ENCODE measurements around the gene YAF2. TPM values are rescaled to one million over a fixed set of nuclear protein-coding genes. Genes with fewer than 3 reads are reported as not detected.

YAF2 gene, protein sequence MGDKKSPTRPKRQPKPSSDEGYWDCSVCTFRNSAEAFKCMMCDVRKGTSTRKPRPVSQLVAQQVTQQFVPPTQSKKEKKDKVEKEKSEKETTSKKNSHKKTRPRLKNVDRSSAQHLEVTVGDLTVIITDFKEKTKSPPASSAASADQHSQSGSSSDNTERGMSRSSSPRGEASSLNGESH
- total RNA-seq: 42.4 TPM

DNA sequence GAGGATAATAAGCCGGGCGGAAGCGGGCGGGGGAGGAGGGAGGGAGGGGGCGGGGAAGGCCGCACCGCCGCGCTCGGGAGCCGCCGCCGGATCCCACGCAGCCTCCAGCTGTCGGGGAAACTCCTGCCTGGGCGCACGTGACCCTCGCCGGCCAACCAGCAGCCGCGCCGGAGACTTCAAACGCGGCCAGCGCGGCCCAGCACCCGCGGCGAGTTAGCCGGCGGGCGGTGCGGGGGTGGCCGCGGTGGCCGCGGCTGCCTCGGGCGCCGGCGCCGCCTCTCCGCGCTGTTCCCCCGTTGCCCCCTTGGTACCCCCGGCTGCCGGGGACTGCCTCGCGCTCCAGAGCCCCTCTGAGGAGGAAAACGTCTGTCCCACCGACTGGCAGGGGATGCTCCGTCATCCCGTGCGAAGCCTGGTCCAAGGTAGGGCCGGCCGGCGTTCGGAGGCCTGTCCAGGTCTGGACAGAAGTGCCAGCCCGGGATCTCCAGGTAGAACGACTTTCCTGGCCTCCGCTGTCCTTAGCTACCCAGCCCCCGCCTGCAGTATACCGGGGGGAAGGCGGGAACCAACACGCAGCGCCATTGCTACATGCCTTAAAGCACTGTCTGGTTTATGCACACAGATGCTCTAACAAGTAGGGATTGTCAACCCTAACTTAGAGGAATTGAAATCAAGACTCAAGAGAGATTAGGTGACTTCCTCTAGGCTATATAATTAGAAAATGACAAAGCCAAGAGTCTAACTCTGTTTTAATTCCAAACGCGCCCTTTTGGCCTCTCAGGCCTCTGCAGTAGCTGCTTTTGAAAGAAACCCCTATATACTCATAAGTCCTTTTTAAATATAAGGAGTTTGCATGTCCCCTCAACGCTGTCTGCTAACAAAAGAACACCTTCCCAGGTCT is at the start of gene YAF2:
YAF2 (minus strand) TSS at position 9 of the 901 bp plus-strand sequence. CDS start 68 bp downstream, outside the sequence.
- DNase-seq (ENCODE audit: low spot score): peak; percentile 92
- intact Hi-C loops (cut with DNase I): no loop called here
- ATAC-seq: peak; percentile 96

DNA sequence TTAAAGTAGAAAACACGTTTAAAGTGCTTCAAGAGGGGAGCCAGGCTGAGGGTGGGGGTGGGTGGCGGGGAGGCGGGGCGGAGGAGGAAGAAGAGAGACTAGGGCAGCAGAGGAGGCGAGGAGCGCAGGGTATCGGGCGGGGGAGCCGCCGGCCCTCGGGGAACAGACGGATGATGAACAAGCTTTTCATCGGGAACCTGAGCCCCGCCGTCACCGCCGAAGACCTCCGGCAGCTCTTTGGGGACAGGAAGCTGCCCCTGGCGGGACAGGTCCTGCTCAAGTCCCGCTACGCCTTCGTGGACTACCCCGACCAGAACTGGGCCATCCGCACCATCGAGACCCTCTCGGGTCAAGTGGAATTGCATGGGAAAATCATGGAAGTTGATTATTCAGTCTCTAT is 48.7 kb upstream of the YAF2 start:
- intact Hi-C loops (cut with DNase I): no loop called here
- DNase-seq (ENCODE audit: low spot score) (no peak), ATAC-seq (no peak)

DNA sequence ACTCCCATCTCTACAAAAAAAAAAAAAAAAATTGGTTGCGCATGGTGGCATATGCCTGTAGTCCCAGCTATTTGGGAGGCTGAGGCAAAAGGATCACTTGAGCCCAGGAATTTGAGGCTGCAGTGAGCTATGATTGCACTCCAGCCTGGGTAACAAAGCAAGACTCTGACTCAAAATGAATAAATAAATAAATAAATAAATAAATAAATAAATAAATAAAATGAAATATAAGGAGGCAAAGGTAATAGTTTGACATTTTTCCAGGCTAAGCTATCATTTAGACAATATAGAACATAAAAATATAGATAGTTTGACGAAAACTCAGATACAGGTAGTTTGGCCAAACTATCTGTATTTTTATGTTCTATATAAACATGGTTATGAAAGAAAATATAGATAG is 47.4 kb upstream of the YAF2 start:
- DNase-seq (ENCODE audit: low spot score): no peak
- ATAC-seq: no peak
- intact Hi-C loops (cut with DNase I): no loop called here

DNA sequence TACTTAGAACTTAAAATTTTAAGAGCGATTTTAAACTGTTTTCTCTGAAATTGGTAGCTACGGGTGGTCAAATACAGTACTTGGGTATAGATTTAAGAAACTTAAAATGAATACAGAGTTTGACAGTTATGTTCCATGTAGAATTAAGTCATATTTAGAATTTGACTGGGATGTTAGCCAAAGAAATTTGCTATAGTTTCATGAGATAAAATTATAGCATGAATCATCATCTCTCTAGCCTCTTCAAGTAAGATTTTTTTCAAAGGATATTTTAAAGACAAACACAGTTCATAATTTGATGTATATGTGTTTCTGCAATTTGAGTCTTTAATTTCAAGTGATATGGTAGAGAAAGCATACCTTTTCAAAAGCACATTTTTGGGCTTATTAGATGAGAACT is 46.8 kb upstream of the YAF2 start:
- no peak for DNase-seq (ENCODE audit: low spot score)
- intact Hi-C loops (cut with DNase I): no loop called here
- no peak for ATAC-seq

DNA sequence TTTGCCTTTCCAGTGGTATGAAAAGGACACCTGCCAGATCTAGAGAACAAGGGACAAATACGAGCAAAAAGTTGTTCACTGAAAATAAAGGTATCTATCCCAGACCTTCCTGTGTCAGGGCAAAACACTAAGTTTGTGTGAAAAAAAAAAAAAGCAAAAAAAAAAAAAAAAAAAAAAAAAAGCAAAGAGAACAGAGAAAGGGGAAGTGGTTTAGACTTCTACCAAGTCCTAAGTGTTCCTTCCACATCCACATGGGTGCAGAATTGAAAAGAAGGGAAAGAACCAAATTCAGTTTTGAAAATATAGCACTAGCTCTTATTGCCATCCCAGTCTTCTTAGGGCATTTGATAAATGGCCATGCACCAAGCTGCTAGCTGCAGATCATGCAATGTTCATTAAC is 46.1 kb upstream of the YAF2 start:
- intact Hi-C loops (cut with DNase I): no loop called here
- ATAC-seq: no peak
- DNase-seq (ENCODE audit: low spot score): no peak

DNA sequence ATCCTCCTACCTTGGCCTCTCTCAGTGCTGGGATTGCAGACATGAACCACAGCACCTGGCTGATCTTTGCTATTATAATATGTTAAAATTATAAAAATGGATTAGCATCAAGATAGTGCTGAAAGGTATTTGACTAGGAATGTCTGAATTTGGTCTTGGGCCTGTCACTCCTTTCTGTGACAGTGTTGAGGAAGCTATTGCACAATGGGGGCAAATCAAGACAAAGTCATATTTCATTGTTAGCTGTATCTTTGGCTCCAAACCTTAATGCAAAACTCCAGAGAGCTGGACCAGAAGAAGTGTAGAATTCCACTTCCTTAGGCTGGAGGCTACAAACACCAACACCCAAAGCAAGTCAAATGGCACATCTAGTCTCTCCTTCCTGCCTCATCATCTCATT is 45.7 kb upstream of the YAF2 start:
- DNase-seq (ENCODE audit: low spot score) (no peak), ATAC-seq (no peak)
- intact Hi-C loops (cut with DNase I): no loop called here

DNA sequence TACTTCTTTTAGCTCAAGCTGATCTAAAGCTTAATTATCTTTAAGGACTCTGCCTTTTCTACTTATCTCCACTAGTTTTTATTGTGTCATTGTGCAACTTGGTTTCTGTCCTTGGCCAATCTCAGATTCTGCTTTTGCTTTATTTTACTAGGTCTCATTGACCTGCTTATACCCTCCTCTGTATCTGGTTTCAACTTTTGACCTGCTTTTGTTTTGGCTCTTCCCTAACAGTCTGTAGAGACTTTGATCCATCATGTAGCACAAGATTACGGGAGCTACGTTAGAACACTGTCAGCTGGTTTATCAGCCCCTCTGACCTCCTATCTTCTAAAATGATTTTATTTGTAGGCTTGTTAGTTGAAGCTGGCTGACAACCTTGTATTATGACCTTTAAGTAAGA is 44.2 kb upstream of the YAF2 start:
- no peak for DNase-seq (ENCODE audit: low spot score)
- no peak for ATAC-seq
- intact Hi-C loops (cut with DNase I): no loop called here

DNA sequence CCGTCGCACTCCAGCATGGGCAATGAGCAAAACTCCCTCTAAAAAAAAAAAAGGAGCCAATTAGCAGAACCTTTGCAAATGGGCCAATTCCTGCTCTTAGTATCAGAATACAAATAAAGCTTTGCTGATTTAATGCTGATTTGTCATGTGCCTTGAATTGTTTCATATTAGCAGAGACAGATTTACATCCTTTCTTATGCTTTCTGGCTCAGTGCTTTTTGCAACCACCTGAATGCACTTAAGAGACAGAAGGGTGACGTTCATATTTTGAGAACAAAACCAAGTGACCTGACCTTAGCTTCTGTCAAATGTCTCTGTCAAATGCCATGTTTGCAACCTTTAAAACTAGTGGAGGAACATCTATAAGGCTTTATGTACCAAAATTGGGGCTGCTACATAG is 43.8 kb upstream of the YAF2 start:
- DNase-seq (ENCODE audit: low spot score) (no peak), ATAC-seq (no peak)
- intact Hi-C loops (cut with DNase I): no loop called here

DNA sequence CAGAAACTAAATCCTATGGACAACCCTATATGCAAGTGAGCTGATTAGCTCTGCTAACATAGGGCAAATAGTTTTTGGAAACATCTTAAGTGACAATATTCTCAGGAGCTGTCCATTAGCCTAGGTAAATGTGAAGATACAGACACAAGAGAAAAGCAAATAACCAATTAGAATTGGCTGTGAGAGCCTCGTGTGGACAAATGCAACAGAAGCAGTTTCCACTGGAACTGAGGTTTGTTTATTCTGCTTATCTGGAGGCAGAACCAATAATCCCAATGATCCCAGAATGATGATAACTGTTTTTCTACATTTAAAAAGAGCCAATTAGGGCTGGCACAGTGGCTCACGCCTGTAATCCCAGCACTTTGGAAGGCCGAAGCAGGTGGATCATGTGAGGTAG is 43.2 kb upstream of the YAF2 start:
- no peak for DNase-seq (ENCODE audit: low spot score)
- intact Hi-C loops (cut with DNase I): no loop called here
- no peak for ATAC-seq

DNA sequence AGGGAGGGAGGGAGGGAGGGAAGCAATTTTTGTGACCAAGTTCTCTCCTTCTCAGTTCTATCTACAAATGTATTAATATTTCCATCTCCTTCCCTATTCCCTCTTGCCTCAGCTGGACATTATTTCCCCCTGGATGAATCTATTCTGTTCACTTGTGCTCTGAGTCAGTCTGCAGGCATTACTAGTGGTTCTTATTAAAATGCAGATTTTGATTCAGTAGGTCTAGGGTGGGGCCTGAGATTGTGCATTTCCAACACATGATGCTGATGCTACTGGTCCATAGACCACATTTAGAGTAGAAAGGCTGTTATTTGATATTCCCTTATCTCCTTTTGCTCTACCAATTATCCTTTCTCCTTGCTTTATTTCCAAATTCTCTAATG is 40.1 kb upstream of the YAF2 start:
- intact Hi-C loops (cut with DNase I): no loop called here
- no peak for DNase-seq (ENCODE audit: low spot score)
- no peak for ATAC-seq

DNA sequence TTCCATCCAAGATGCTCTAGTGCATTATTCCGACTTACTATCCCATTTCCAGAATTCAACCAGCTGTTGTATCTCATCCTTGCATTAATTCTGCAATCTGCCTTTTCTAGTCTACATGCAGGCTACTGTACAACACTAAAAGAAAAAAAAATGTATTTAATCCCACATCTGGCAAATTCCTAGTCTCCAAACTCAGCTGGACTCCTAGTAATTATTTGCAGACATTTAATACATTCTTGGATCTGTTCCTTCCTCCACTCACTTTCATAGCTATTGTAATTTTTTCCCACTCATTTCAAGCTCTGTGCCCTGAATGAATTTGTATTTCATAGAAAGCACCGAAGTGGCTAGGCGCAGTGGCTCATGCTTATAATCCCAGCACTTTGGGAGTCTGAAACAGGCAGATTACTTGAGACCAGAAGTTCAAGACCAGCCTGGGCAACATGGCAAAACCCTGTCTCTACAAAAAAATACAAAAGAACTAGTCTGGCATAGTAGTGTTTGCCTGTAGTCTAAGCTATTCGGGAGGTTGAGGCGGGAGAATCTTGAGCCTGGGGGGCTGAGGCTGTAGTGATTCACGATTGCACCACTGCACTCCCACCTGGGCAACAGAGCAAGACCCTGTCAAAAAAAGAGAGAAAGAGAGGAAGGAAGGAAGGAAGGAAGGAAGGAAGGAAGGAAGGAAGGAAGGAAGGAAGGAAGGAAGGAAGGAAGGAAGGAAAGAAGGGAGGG is 39.5 kb upstream of the YAF2 start:
- DNase-seq (ENCODE audit: low spot score) (no peak), ATAC-seq (no peak)
- intact Hi-C loops (cut with DNase I): no loop called here

DNA sequence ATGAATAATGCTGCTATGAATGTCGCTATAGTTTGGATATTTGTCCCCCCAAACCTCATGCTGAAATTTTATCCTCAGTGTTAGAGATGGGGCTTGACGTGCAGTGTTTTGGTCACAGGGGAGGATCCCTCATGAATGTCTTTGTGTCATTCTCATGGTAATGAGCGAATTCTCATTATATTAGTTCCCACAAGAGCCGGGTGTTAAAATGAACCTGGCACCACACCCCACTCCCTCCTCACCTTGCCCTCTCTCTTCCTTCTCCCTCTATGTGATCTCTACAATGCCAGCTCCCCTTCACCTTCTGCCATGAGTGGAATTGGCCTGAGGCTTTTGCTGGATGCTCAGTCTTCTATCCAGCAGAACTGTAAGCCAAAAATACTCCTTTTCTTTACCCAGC is 37.5 kb upstream of the YAF2 start:
- DNase-seq (ENCODE audit: low spot score) (no peak), ATAC-seq (no peak)
- intact Hi-C loops (cut with DNase I): no loop called here

DNA sequence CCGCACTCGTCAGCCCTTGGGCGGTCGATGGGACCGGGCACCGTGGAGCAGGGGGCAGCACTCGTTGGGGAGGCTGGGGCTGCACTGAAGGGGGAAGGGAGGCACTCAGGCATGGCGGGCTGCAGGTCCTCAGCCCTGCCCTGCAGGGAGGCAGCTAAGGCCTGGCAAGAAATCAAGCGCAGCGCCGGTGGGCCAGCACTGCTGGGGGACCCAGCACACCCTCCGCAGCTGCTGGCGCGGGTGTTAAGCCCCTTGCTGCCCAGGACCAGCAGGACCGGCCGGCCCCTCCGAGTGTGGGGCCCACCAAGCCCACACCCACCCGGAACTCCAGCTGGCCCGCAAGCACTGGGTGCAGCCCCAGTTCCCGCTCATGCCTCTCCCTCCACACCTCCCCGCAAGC is 35.7 kb upstream of the YAF2 start:
- intact Hi-C loops (cut with DNase I): no loop called here
- DNase-seq (ENCODE audit: low spot score): no peak
- no peak for ATAC-seq

DNA sequence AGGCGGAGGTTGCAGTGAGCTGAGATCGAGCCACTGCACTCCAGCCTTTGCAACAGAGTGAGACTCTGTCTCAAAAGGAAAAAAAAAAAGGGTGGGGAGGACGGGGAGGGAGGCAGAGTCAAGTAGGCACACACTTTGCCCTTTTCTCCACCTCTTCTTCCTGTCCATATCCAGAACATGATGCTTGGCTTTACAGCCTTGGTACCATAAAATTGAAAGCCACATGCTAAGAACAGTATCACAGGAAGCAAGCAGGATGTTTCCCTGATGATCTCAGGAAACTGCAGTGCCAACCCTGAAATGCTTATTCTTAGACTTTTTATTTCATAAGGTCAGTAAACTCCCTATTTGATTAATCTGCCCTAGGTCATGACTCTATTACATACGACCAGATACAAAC is 32.5 kb upstream of the YAF2 start:
- intact Hi-C loops (cut with DNase I): no loop called here
- ATAC-seq (no peak), DNase-seq (ENCODE audit: low spot score) (no peak)

DNA sequence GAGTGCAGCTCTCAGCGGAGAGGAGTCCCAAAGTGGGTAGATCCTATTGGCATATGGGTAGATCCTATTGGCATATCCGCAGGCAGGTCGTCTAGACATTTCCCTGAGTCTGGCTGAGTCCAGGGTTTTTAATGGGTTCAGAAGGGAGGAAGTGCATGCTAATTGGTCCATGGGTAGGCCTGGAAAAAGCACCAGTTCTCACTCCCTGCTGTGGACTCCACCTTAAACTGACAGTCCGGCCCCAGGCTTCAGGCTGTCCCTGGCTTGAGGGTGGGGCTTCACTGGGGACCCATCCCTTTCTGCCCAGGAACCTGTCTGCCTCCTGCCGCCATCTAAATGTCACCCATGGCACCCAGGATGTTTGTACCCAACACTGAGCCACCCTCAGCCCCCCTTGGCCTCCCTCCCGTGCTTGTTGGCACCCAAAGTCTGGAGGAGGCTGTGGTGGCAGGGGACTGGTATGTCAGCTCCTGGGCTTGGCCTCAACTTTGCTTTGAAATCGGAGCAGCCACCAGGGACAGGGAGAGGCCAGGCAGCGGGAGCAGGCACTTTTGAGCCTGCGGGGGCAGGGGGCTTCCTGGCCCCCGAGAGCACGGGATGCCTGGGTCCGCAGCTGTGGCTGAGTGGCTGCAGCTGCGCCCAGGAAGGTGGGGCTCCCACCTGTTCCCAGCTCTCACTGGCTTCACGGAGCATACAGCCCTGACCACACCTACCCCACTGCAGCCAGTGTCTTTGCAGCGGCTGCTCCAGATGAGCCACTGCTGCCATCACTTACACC is 29.6 kb upstream of the YAF2 start:
- ATAC-seq: no peak
- no peak for DNase-seq (ENCODE audit: low spot score)
- intact Hi-C loops (cut with DNase I): no loop called here

DNA sequence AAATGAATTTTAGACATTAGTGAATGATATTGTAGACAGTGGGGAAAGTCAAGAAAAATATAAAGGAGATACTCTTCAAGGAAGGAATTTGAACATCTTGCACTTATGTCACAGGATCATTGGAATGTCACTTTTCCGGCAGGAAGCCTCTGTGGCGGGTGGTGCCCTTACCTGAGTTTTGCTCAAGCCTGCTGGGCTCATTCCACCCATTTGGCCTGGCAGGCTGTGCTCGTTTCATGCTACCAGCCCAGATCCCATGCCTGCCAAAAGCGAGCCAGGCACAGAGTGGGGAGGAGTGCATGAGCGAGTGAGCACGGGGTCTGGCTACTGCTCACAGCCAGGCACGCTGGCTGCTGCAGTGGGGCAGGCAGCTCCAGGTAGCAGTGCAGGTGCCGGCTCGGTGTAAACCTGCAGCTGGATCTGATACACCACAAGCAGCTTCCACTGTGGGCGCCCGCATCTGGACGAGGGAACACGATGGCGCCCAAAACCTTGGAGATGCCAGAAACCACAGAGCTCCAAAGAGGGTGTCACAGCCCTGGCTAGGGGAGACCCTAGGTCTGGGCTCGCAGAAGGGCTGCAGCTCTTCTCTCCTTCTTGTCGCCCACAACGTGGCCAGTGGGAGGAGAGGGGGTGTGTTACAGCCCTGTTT is 28.7 kb upstream of the YAF2 start:
- ATAC-seq: no peak
- DNase-seq (ENCODE audit: low spot score): no peak
- intact Hi-C loops (cut with DNase I): no loop called here

DNA sequence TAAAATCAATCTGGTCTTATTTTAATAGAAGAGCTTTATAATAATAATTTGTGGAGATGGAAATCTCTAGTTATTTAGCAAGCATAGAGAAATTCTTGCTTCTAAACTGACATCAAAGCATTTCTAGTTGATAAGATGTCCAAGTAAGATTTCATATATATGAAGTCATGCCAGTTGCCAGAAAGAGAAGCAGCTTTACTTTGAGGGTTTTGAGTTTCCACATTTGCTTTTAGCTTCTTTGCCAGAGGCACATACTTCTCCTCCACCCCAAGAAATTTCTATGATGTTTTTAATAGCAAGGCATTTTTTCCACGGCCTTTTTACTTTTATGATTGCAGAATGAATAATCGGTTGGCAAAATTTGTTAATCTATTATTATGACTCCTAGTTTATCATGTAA is 24.2 kb upstream of the YAF2 start:
- intact Hi-C loops (cut with DNase I): no loop called here
- ATAC-seq (no peak), DNase-seq (ENCODE audit: low spot score) (no peak)

DNA sequence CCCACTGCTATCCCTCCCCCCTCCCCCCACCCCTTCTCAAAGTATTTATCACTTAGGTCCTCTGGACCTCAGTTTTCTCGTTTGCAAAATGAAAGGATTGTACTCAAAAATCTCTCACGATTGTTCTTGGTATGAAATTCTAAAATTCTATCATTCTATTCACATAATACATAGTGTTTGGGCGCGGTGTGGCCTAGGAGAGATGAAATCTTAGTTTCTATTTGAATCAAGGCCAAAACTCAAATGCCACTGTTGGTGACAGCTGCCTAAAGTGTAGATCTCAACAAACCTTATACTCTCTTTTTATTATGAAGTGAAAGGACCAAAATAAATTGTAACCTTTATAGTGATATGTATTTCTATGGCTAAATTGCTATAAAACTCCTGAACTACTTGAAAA is 23.7 kb upstream of the YAF2 start:
- DNase-seq (ENCODE audit: low spot score) (no peak), ATAC-seq (no peak)
- intact Hi-C loops (cut with DNase I): no loop called here

DNA sequence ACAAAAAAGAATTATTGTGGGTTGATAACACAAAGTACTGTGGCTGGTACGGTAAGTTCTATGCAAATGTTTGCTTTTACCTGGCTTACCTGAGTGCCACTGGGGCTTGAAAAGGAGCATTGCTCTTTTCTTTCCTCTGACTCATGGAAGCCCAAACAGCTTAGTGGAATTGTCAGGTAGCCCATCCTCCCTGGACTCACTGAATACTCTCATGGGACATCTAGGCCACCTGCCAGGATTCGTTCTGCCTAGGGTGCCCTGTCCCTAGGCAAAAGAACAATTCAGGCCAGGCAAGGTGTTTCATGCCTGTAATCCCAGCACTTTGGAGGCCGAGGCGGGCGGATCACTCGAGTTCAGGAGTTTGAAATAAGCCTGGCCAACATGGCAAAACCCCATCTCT is 22.5 kb upstream of the YAF2 start:
- DNase-seq (ENCODE audit: low spot score) (no peak), ATAC-seq (no peak)
- intact Hi-C loops (cut with DNase I): no loop called here
